ENCODE measurements around the gene NAV1. TPM values are rescaled to one million over a fixed set of nuclear protein-coding genes. Genes with fewer than 3 reads are reported as not detected.

The NAV1 gene
- total RNA-seq, 1 donor = 37.6 TPM

GRCh38 chr1:201551096-201551495, 12.2 kb downstream of the NAV1 start:
- no peak for TF ChIP-seq CTCF (IDR thresholded peaks at IDR 0.05; ENCODE audit: insufficient read depth, low read depth, low read length)
- DNase-seq (ENCODE audit: low read depth) = no peak
- no peak overlapping the region for H3K4me3 ChIP-seq (ENCODE audit: low read depth, low read length)

DNA sequence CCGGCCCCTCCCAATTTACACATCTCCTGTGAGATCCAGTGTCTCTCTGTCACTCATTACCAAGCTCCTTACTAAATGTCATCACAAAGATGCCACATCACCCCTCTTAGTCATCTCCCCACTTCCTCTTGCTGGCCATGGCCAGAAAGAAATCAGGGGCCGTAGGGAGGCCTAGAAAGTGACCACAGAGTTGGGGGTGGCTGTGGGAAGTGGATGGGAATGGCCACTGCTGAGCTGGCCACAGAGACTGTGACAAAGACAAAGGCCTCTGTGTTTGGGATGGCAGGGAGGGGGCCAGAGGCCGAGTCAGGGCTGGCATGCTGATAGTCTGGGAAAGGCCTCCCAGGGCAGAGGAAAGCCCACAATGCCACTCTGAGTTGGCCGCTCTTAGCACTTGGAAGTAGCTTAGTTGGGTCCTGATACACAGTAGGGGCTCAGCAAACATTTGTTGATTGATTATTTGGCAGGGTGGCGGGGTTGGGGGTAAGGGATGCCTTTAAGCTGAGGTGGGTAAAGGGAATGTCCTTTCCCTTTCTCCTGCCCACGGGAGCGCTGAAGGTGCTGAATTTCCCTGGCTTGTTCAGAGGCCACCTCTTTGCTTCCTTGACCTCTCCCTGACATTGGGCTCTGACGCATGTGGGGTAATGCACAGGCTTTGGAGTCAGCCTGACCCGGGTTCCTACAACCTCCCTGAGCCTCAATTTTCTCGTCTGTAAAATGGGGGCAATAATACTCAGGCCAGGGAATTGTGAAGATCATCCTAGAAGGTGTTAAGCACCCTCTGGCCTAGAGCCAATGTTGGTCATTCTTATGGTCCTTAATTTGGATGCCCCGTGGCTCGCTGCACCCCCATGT, 13.2 kb downstream of the NAV1 start:
- DNase-seq (ENCODE audit: low read depth) = peak; percentile 73
- TF ChIP-seq CTCF (IDR thresholded peaks at IDR 0.05; ENCODE audit: insufficient read depth, low read depth, low read length) = no peak
- no peak overlapping the region for H3K4me3 ChIP-seq (ENCODE audit: low read depth, low read length)

GRCh38 chr1:201552941-201553351, 14.0 kb downstream of the NAV1 start:
- no peak for TF ChIP-seq CTCF (IDR thresholded peaks at IDR 0.05; ENCODE audit: insufficient read depth, low read depth, low read length)
- H3K4me3 ChIP-seq (ENCODE audit: low read depth, low read length) = no peak overlapping the region
- no peak for DNase-seq (ENCODE audit: low read depth)

GRCh38 chr1:201553496-201554189, 14.7 kb downstream of the NAV1 start:
- TF ChIP-seq CTCF (IDR thresholded peaks at IDR 0.05; ENCODE audit: insufficient read depth, low read depth, low read length) = no peak
- DNase-seq (ENCODE audit: low read depth) = no peak
- H3K4me3 ChIP-seq (ENCODE audit: low read depth, low read length) = no peak overlapping the region

GRCh38 chr1:201554190-201554600, 15.3 kb downstream of the NAV1 start:
- no peak overlapping the region for H3K4me3 ChIP-seq (ENCODE audit: low read depth, low read length)
- no peak for DNase-seq (ENCODE audit: low read depth)

More at GRCh38 chr1:201554190-201554600, 15.3 kb downstream of the NAV1 start:
- TF ChIP-seq CTCF (IDR thresholded peaks at IDR 0.05; ENCODE audit: insufficient read depth, low read depth, low read length) = no peak
